GM10266 (cell line): ENCODE results near the gene PLEKHG3.

Experiments used
- DNase-seq: peaks from one replicate; pipeline ENCODE4 v3.0.0; 2012; ENCODE audit errors: extremely low spot score
- CTCF ChIP-seq: IDR thresholded peaks from 2 replicates; pipeline ENCODE4 v1.5.1; 2012; ENCODE audit warnings: mild to moderate bottlenecking, low read depth; ENCODE audit not compliant: control insufficient read depth, insufficient read depth; ENCODE audit errors: missing control alignments

Gene PLEKHG3

GRCh38 chr14:64708148-64709004 is 4.2 kb downstream of the PLEKHG3 start:
- DNase-seq, result peak; percentile 53
- no peak for TF ChIP-seq CTCF

GRCh38 chr14:64709126-64709525 is 4.9 kb downstream of the PLEKHG3 start:
- TF ChIP-seq CTCF, result no peak

GRCh38 chr14:64711039-64711438 is 6.8 kb downstream of the PLEKHG3 start:
- no peak for TF ChIP-seq CTCF
- no peak for DNase-seq

More at GRCh38 chr14:64709126-64709525, 4.9 kb downstream of the PLEKHG3 start:
- DNase-seq, result no peak

DNA sequence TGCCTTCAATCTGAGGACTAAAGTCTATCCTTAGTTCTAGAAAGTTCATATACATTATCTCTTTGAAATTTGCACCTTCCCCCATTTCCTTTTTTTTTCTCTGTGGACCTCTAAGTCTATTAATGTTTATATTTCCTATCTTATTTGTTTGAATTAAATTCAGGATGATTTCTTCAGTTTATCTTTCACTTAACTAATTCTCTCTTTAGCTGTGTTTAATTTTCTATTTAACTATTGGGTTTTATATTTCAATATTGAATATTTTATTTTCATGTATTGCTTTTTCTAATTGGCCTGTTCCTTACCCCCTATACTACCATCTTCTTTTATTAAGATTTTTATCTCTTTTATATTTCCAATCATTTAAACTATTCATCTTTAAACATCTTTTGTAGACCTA is 9.5 kb downstream of the PLEKHG3 start:
- no peak for TF ChIP-seq CTCF
- no peak for DNase-seq

DNA sequence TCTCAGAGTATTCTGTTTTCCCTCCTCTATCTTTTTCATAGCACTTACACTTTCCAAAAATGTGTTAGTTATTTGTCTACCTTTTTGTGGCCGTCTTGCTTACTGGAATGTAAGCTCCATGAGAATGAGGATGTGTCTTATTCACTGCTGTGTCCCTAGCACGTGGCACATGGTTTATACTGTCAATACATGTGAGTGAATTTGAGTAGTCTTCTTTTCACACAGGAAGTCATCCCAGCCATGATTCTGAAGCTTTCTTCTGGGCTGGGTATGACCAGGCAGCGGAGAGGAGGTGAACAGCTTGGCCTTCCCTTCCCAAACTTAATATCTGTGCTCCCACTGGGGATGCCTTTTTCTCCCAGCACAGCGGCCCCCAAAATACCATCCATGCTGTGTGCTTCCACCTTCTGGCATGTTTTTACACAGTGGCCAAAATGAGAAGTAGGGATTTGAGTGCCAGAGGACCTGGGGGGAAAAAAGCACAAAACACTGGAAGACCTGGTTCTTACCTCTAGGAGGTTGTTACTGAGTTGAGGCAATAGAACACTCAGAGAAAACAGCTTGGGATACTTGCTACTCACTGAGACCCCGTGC is 10.3 kb downstream of the PLEKHG3 start:
- no peak for DNase-seq
- TF ChIP-seq CTCF, result no peak

DNA sequence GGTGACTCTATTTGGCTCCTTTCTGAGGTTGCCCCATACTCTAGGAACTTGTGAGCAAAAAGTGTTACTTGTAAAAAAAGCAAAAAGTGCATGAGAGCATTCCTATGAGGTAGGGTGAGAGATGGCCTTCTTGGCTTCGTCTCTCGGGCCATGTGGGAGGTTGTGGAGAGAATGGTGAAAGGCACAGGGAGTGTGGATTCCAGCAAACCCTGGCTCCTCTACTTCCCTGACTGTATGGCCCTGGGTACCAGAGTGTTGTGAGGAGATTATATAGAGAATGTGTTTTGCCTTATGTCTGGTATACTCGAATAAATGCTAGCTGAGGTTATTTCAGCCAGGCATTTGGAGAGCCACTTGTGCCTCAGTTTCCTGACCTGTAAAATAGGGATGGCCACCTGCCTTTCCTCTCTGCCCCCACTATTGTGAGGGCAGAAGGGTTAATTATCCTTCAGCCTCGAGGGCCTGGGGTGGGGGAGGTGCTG is 11.0 kb downstream of the PLEKHG3 start:
- no peak for DNase-seq
- no peak for TF ChIP-seq CTCF
